HG03175 (cell line): ENCODE results near the gene INTS1.
"Not testable (repeated sequence)": the region's sequence is repeated elsewhere in the genome, so short reads cannot be mapped to it uniquely, and the experiment has no call there.

Experiments
- ATAC-seq: cut with Tn5 transposase; IDR thresholded peaks from one replicate; pipeline ENCODE4 v1.9.1; 2021; ENCODE audit warnings: mild to moderate bottlenecking, moderate library complexity; ENCODE audit not compliant: unreplicated experiment

INTS1 gene

GRCh38 chr7:1531263-1531978, 27.2 kb upstream of the INTS1 start:
- peak; percentile 18 for ATAC-seq

- peak; percentile 23 for ATAC-seq
Measured at GRCh38 chr7:1530946-1531262, 26.7 kb upstream of the INTS1 start.

GRCh38 chr7:1529383-1530116, 25.4 kb upstream of the INTS1 start:
- ATAC-seq, result no peak

GRCh38 chr7:1526271-1526754, 22.1 kb upstream of the INTS1 start:
- ATAC-seq, result no peak

- ATAC-seq, result no peak
Measured at GRCh38 chr7:1525409-1525808, 21.2 kb upstream of the INTS1 start.

- no peak for ATAC-seq
Measured at GRCh38 chr7:1523844-1524243, 19.7 kb upstream of the INTS1 start.

GRCh38 chr7:1523208-1523607, 19.0 kb upstream of the INTS1 start:
- ATAC-seq, result no peak

- ATAC-seq, result no peak
Measured at GRCh38 chr7:1521456-1521855, 17.3 kb upstream of the INTS1 start.

- no peak for ATAC-seq
Measured at GRCh38 chr7:1520539-1521234, 16.5 kb upstream of the INTS1 start.

GRCh38 chr7:1519322-1519922, 15.2 kb upstream of the INTS1 start:
- ATAC-seq, result not testable (repeated sequence)

- no peak for ATAC-seq
Measured at GRCh38 chr7:1516586-1517251, 12.5 kb upstream of the INTS1 start.

- not testable (repeated sequence) for ATAC-seq
Measured at GRCh38 chr7:1515509-1515967, 11.3 kb upstream of the INTS1 start.

GRCh38 chr7:1514995-1515401, 10.8 kb upstream of the INTS1 start:
- no peak for ATAC-seq

- no peak for ATAC-seq
Measured at GRCh38 chr7:1514407-1514806, 10.2 kb upstream of the INTS1 start.

GRCh38 chr7:1513657-1514095, 9.5 kb upstream of the INTS1 start:
- ATAC-seq, result no peak

GRCh38 chr7:1512781-1513656, 8.8 kb upstream of the INTS1 start:
- ATAC-seq, result no peak

GRCh38 chr7:1511444-1512422, 7.5 kb upstream of the INTS1 start:
- no peak for ATAC-seq

- no peak for ATAC-seq
Measured at GRCh38 chr7:1510780-1511154, 6.6 kb upstream of the INTS1 start.

GRCh38 chr7:1509226-1509625, 5.0 kb upstream of the INTS1 start:
- no peak for ATAC-seq
